Posterior vena cava (tissue), 2 donors: ENCODE measurements around the gene KASH5. TPM values are rescaled to one million over a fixed set of nuclear protein-coding genes. Genes with fewer than 3 reads are reported as not detected.
"Not testable (repeated sequence)": the region's sequence is repeated elsewhere in the genome, so short reads cannot be mapped to it uniquely, and the experiment has no call there.

Experiments used
- DNase-seq: peaks from one replicate; pipeline ENCODE4 v3.0.0-alpha.2; 2020; ENCODE audit warnings: low spot score
- intact Hi-C, 2 donors: fragments of 100-400 bp; cut with DNase I; formaldehyde crosslinking; loops; one replicate each; pipeline versions ENCODE4 v1.14.1 to v1.14.2; 2022 to 2023
- total RNA-seq, 2 donors: library from RNA; stranded (reverse); fragmentation: NEBNext Ultra II Directional; extraction: Animal tissue kit (Norgen Biotek cat#: 25700); gene quantifications; one replicate each; pipeline ENCODE4 v1.2.1, GENCODE V29; 2021
- donor health status: DM: yes; HTN: yes; CAD: no.
- donor health status: DM: yes; HTN: yes; CAD: no.

Gene KASH5
- total RNA-seq, 2 donors from 2014 or later, result not detected

DNA sequence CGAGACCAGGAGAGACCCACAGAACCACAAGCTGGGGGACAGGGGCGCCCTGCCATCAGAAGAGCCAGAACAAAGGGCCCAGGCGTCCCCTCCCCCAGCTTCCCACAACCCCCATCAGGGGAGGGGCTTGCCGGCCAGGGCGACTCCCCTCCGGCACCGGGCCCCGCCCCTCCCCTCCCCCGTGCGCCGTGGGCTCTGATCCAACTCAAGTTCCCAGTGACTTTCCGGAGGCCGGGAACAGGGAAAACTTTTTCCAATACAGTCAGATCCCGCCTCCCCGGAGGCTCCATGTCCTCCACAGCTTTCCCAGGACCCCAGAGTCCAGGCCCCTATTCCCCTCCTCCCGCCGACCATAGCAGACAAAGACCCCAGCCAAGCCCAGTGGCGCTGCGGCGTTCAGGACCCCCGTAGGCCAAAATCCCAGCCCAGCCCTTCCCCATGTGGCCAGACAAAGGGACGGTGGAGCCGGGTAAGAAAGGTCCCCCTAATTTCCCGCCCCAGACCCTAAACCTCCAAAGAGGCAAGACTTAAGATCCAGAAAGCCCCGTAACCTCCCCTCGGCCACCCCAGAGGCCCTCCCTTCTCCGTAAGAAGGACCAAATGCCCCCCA lies 26.5 kb upstream of the KASH5 start:
- peak; percentile 93 for DNase-seq
- intact Hi-C loops, result no loop called here

DNA sequence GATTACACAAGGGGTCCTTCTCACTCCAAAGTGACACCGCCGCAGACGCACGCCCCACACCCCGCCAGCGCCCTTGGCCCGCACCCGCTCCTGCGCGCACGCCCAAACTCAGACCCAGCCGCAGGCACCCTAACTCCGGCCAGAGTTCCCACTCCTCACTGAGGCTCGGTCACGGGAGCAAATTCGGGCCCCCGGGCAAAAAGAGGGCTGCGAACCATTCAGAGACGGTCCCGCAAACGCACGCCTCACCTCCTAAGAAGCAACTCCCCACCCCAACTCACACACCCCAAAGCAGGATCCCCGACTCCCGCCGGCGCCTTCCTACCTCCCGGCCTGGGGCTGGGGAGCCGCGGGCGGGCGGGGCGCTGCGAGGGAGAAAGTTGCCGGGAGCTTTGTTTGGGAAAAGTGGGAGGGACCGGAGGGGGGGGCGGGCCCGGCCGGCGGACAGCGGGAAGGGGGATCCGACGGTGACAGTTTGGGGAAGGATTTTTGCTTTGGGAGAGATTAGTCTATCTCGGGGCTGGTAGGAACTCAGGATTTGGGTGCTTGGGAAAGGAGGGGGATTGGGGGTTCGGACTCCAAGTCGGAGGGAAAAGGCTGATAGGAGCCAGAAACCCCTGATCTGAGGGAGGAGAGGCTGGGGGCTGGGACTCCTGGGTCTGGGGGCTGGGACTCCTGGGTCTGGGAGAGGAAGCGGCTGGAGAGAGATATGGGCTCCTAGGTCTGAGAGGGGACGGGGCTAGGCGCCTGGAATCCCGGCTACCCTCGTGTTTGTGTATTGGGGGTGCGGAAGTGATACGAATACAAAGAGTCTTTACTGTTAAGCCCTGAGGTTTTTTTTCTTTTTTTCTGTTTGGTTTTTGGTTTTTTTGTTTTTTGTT lies 25.8 kb upstream of the KASH5 start, which contains the start of gene TEAD2:
TEAD2 (minus strand) TSS at position 369 of the 881 bp plus-strand sequence. CDS start 2,341 bp downstream, outside the sequence.
- DNase-seq, result peak; percentile 92
- intact Hi-C loops, result no loop called here

DNA sequence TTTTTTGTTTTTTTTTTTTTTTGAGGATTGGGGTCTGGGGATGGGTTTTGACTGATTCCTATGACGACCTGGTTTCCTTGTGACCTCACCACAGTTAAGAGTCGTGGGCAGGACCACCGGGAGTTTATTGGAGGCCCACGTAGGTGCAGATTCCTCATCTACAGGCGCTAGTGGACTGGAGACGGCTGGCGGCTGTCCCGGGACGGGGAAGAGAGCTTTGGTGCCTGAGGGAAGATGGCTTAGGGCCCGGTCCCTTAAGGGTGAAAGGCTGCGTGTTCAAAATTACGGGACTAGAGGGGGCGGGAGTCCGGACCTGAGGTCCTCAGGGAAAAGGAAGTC lies 25.2 kb upstream of the KASH5 start:
- DNase-seq, result no peak
- intact Hi-C loops, result no loop called here

DNA sequence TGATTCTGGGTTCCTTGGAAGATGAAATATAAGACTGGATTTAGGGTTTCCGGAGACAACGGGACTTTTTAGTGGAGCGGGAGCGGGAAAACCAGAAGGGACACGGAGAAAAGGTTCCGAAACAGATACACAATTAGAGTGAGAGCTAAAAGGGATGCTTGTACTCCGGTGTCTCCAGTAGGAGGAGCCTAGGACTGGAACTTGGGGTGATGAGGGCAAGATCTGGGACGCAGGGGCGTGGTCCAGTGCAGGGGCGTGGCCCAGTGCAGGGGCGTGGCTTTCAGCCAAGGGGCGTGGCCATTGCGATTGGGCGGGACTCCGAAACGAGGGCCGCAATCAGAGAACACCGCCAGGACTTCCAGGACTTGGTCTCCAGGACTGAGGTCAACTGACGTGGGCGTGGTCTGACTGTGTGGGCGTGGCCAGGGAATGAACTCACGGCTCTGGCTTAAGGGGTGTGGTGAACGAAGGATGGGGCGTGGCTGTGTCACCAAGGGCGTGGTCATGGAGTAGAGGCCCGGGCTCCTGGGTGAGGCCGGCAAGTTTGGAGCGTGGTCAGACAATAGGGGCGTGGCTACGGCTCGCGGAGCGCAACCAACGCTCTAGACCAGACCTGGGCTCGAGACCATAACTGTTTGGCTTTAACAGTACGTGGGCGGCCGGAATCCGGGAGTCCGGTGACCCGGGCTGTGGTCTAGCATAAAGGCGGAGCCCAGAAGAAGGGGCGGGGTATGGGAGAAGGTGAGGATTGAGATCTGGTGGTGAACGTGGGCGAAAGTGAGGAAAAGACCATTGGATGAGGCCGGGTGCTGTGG lies 24.6 kb upstream of the KASH5 start, which contains the start of gene DKKL1:
DKKL1 (plus strand) TSS at position 610 of the 815 bp plus-strand sequence; CDS start at position 732, 122 bp downstream.
- DNase-seq, result peak; percentile 100
- intact Hi-C loops, result no loop called here

DNA sequence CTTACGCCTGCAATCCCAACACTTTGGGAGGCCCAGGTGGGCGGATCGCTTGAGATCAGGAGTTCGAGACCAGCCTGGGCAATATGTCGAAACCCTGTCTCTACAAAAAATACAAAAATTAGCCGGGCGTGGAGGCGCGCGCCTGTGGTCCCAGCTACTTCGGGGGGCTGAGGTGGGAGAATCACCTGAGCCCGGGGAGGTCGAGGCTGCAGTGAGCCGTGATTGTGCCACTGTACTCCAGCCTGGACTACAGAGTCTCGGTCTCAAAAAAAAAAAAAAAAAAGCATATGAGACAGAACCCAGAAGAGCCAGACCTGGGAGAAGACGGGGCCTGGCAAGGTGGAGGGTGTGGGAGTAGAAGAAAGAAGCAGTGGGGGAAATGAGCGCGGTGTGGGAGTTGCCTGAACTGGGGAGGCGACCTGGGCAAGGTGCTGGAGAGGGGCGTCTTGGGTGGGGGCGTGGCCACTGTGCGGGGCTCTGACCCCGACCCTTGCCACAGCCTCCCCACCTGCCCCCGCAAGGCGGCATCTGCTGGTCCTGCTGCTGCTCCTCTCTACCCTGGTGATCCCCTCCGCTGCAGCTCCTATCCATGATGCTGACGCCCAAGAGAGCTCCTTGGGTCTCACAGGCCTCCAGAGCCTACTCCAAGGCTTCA lies 23.8 kb upstream of the KASH5 start:
- intact Hi-C loops, result no loop called here
- peak; percentile 80 for DNase-seq

DNA sequence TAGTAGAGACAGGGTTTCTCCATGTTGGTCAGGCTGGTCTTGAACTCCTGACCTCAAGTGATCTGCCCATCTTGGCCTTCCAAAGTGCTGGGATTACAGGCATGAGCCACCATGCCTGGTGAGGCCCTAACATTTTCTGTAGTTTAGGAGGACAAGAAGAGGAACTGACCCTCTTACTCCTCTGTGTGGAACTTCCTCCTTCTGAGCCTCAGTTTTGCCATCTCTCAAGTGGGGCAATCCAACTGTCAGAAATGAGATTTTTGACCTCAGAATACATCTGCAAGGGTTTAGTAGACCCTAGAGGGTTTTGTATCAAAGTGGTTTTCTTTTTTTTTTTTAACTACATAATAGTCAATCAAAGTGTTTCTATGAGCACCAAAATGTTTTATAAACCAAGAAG lies 21.9 kb upstream of the KASH5 start:
- DNase-seq, result no peak
- intact Hi-C loops, result no loop called here

DNA sequence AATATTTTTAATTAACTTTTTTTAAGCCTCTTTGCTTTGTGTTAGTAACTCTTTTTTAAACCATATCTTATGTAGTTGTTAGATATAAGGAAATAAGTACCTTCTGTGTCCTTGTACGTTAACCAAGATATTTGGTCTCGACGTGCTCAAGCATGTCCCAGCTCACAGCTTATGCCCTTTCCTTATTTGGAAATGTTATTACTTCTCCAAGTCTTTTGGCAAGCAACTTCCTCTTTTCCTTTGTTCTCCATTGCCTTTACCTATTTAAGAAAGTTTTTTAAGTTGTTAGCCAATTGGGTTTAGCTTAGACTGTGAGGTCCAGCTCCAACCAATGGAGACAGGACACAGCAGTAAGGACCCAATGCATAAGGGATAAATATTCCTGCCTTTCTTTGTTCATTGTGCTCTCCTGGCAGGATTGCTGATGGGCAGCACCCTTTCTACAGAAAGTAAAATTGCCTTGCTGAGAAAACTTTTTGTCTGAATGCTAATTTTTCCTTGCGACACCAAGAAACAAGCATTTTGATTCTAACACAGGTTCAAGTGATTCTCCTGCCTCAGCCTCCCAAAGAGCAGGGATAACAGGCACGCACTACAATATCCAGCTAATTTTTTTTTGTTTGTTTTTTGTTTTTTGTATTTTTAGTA lies 19.2 kb upstream of the KASH5 start:
- intact Hi-C loops, result no loop called here
- DNase-seq, result no peak

DNA sequence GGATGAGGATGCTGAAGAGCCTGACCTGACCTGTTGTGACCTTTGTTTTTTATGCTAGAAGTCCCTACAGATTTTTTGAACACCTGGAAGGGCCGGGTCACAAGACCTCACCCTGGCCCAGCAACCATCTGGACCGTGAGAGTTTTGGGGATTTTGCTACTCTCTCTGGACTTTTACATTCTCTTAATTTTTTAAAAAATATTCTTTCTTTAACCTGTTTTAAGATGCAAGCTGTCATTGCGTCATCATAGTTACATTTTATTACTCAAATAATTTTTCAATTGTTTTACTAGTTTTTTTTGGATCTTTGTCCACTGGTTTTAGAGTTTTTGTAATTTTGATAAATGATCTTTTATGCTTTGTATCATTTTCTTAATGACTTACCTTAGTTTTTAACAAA lies 16.9 kb upstream of the KASH5 start:
- no peak for DNase-seq
- intact Hi-C loops, result no loop called here

DNA sequence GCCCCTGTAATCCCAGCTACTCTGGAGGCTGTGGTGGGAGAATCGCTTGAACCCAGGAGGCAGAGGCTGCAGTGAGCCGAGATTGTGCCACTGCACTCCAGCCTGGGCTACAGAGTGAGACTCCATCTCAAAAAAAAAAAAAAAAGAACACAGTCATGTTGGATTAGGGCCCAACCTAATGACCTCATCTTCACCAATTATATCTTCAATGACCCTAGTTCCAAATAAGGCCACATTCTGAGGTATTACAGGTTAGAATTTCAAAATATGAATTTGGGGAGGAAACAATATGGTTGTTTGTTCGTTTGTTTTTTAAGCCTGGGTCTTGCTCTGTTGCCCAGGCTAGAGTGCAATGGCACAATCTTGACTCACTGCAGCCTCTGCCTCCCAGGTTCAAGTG lies 14.9 kb upstream of the KASH5 start:
- intact Hi-C loops, DNase-seq: not testable (repeated sequence)

DNA sequence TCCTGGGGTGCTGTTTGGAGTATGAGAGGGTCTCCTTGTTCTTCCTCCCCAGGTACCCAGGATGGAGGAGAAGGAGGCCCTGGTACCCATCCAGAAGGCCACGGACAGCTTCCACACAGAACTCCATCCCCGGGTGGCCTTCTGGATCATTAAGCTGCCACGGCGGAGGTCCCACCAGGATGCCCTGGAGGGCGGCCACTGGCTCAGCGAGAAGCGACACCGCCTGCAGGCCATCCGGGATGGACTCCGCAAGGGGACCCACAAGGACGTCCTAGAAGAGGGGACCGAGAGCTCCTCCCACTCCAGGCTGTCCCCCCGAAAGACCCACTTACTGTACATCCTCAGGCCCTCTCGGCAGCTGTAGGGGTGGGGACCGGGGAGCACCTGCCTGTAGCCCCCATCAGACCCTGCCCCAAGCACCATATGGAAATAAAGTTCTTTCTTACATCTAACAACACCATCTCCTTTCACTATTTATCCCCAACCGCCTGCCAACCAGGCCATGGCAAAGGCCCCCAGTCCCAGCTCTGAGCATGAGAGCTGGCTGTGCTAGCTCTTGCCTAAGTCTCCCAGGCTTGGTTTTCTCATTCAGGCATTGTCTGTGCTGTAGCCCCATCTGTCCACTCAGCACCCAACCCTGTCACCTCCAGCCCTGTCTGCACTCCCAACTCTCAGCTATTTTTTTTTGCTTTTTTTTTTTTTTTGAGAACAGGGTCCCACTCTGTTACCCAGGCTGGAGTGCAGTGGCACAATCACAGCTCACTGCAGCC lies 13.2 kb upstream of the KASH5 start:
- intact Hi-C loops, result no loop called here
- peak; percentile 56 for DNase-seq

DNA sequence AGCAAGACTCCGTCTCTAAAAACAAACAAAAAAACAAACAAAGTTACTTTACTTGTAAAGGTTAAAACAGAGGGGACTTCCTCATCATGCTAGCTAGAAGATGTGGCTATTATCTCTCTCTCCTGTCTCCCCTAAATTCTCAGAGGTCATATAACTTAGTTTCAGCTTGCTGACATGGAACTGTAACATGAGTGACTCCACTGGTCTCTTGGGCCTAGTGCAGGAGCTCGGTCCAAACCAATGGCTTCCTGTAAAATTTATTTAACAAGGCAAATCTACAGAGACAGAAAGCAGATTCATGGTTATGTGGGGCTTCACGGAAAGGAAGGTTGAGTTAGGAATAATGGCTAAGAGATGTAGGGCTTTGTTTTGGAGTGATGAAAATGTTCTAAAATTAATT lies 9.5 kb upstream of the KASH5 start:
- intact Hi-C loops, result no loop called here
- no peak for DNase-seq

DNA sequence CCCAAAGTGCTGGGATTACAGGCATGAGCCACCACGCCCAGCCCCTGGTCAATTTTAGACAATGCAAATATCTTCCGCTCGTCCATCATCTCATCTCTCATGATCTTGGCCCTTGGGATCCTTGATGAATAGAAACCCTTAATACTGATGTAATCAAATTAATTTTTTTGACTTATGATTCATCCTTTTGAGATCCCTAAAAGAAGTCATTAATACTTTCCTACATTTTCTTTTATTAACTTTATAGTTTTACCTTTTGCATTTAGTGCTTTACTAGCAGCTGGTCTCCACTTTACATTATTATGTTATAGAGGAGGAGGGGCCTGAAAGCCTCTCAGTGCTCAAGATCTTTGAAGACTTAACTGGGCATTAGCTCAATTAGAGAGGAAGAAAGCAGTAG lies 7.7 kb upstream of the KASH5 start:
- no peak for DNase-seq
- intact Hi-C loops, result no loop called here

DNA sequence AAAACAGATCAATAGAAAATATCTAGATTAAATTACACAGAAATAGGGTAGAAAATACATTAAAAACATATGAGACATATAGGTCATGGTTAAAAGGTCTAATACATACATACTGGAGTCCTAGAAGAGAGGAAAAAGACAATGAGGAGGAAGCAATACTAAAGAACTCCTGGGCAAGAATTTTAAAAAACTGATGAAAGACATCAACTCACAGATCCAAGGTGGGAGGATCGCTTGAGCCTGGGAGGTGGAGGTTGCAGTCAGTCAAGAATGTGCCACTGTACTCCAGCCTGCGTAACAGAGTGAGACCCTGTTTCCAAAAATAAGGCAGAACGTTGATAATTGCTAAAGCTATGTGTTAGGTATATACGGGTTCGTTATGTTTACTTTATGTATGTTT lies 5.4 kb upstream of the KASH5 start:
- intact Hi-C loops, result no loop called here
- no peak for DNase-seq

DNA sequence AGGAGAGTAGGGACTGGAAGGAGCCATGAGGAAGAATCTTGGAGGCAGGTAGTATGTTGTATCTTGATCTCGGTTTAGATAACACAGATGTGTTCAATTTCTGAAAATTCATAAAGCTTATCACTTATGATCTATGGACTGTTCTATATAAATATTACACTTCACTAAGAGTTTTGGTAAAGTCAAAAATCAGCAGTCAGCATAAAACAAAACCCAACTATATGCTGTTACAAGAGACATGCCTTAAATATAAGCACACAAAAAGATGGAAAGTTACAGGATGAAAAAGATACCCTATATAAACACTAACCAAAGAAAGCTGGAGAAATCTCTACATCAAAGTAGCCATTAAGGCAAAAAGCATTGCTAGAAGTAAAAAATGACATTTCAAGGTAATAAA lies 4.5 kb upstream of the KASH5 start:
- intact Hi-C loops, result no loop called here
- no peak for DNase-seq

DNA sequence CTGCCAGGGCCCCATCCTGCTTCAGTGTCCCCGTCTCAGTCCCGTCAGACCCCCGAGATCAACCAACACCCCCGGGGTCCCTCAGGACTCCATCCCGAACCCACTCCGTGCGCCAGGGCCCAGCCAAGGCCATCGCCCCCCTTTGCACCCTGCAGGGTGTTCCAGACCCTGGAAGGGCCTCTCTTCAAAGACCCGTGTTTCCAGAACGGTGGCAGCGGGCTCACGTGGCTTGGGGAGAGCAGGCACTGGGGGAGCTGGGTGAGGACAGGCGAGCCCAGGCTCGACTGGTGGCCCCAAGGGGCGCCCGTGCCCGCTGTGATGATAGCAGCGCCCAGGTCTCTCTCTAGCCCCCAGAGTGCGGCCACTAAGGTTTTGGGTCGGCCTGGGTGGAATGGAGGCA lies 1.4 kb downstream of the KASH5 start:
- intact Hi-C loops, result no loop called here
- peak; percentile 72 for DNase-seq

DNA sequence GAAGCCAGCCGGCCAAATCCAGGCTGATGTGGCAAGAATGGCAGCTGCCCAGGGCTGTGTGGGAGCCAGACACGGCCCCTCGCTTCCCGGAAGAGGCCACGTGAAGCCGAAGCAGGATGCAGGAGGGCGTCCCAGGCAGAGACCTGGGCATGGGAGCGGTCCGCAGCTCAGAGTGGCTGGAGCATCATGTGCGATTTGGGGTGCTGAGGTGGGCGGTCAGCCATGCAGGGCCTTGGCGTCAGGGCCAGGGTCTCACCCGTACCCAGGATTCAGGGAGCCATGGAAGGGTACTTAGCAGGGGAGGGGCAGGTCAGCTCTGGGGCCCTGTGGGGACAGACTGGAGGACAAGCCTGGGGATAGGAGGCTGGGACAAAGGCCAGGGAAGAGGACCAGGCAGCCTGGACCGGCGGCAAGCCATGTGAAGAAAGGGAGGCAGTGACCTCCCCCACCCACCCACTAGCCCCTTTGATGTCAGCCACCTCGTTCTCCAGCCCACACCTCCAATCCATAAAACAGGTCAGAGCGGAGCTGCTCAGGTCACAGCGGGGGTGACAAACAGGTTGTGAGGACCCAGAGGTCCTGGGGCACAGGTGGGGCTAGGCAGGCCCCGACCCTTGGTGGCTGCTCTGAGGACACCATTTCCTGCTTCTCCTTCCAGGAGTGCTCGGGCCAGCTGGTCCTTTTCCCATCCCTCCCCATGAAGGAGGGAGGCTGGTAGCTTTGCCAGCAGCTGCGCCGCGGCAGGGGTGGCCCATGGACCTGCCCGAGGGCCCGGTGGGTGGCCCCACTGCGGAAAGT lies 2.3 kb downstream of the KASH5 start:
- DNase-seq, result peak; percentile 68
- intact Hi-C loops, result loop anchor here (2.0 to 5.0 kb wide), 2 partner anchors 50 to 52 kb away; partner anchors contain the start of gene SLC17A7 (in 2 of the 2)

DNA sequence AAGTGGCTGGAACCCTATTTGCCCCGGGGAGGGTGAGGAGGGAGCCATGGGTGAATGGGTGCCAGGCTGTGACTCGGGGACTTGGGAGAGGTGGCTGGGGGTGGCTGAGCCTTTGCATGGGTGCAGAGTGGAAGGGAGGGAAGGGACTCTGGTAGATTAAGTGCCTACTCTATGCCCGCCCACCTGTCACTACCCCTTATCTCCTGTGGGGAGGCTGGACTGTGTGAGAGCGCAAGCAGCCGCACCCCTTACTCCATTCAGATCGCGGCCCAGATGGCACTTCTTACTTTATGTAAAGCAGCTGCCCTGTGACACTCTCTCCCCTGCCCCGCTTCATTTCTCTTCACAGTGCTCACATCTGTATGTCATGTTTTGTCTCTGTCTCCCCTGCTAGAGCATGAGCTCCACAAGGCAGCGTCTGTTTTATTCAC lies 2.9 kb downstream of the KASH5 start:
- intact Hi-C loops, result loop anchor here (2.0 to 5.0 kb wide), 2 partner anchors 50 to 51 kb away; partner anchors contain the start of gene SLC17A7 (in 2 of the 2)
- no peak for DNase-seq
